Mesendoderm (in vitro differentiated cells): ENCODE measurements around the gene STPG3.
A peak's percentile ranks its signal among the peaks of the same experiment; 100 is the strongest.

ENCODE experiments used
- DNase-seq: peaks from one replicate; pipeline ENCODE4 v3.0.0; 2013
- H2AK5ac ChIP-seq: 2 replicates; pipeline ENCODE4 v1.6.1; 2013; ENCODE audit warnings: low read length, inconsistent platforms
- H2BK120ac ChIP-seq: 2 replicates; pipeline ENCODE4 v1.6.1; 2013; ENCODE audit warnings: low read depth, mild to moderate bottlenecking, low read length, moderate library complexity, mixed read lengths
- H2BK15ac ChIP-seq: replicated peaks from 2 replicates; pipeline ENCODE4 v1.6.1; 2013; ENCODE audit warnings: low read depth, mild to moderate bottlenecking, moderate library complexity
- H2BK5ac ChIP-seq: 2 replicates; pipeline ENCODE4 v1.6.1; 2013; ENCODE audit warnings: low read length, inconsistent platforms
- H3K18ac ChIP-seq: 2 replicates; pipeline ENCODE4 v1.6.1; 2013; ENCODE audit warnings: mild to moderate bottlenecking, low read length, mixed read lengths
- H3K23ac ChIP-seq: one replicate; pipeline ENCODE4 v1.6.1; 2013; ENCODE audit warnings: low read length
- H3K27ac ChIP-seq: 2 replicates; pipeline ENCODE4 v1.5.1; 2013; ENCODE audit warnings: low read depth, mild to moderate bottlenecking, inconsistent platforms, low read length, moderate library complexity
- H3K27me3 ChIP-seq: 2 replicates; pipeline ENCODE4 v1.6.1; 2013; ENCODE audit warnings: low read length, control low read depth, mild to moderate bottlenecking, inconsistent platforms; ENCODE audit not compliant: insufficient read depth, poor library complexity
- H3K36me3 ChIP-seq: 2 replicates; pipeline ENCODE4 v1.6.1; 2013; ENCODE audit warnings: low read length, inconsistent platforms; ENCODE audit not compliant: control insufficient read depth, insufficient read depth
- H3K4ac ChIP-seq: one replicate; pipeline ENCODE4 v1.6.1; 2013; ENCODE audit warnings: low read depth, mild to moderate bottlenecking, low read length, moderate library complexity
- H3K4me1 ChIP-seq: 2 replicates; pipeline ENCODE4 v1.6.1; 2013; ENCODE audit warnings: low read depth, low read length, inconsistent platforms; ENCODE audit not compliant: control insufficient read depth
- H3K4me2 ChIP-seq: 2 replicates; pipeline ENCODE4 v1.6.1; 2013; ENCODE audit warnings: low read length
- H3K4me3 ChIP-seq: 2 replicates; pipeline ENCODE4 v1.5.1; 2013; ENCODE audit warnings: mild to moderate bottlenecking, low read length
- H3K56ac ChIP-seq: one replicate; pipeline ENCODE4 v1.6.1; 2013; ENCODE audit warnings: low read length
- H3K79me1 ChIP-seq: 2 replicates; pipeline ENCODE4 v1.6.1; 2013; ENCODE audit warnings: low read length, inconsistent platforms
- H3K79me2 ChIP-seq: 2 replicates; pipeline ENCODE4 v1.6.1; 2013; ENCODE audit warnings: mild to moderate bottlenecking, low read length; ENCODE audit not compliant: control insufficient read depth, insufficient read depth
- H3K9ac ChIP-seq: 2 replicates; pipeline ENCODE4 v1.6.1; 2013; ENCODE audit warnings: low read length, inconsistent platforms
- H4K5ac ChIP-seq: one replicate; pipeline ENCODE4 v1.6.1; 2013; ENCODE audit warnings: low read length
- H4K8ac ChIP-seq: one replicate; pipeline ENCODE4 v1.6.1; 2013; ENCODE audit warnings: low read depth, mild to moderate bottlenecking, control low read depth, low read length, moderate library complexity
- WGBS: extraction: QIAGEN DNeasy Blood & Tissue Kit; methylation state at CpG from one replicate; pipeline ENCODE4 v1.1.7; 2013; ENCODE audit warnings: low lambda C conversion rate, missing lambda C conversion rate; ENCODE audit not compliant: insufficient coverage; ENCODE audit errors: extremely low coverage; 5-methylcytosine and 5-hydroxymethylcytosine counted together

STPG3 gene

DNA sequence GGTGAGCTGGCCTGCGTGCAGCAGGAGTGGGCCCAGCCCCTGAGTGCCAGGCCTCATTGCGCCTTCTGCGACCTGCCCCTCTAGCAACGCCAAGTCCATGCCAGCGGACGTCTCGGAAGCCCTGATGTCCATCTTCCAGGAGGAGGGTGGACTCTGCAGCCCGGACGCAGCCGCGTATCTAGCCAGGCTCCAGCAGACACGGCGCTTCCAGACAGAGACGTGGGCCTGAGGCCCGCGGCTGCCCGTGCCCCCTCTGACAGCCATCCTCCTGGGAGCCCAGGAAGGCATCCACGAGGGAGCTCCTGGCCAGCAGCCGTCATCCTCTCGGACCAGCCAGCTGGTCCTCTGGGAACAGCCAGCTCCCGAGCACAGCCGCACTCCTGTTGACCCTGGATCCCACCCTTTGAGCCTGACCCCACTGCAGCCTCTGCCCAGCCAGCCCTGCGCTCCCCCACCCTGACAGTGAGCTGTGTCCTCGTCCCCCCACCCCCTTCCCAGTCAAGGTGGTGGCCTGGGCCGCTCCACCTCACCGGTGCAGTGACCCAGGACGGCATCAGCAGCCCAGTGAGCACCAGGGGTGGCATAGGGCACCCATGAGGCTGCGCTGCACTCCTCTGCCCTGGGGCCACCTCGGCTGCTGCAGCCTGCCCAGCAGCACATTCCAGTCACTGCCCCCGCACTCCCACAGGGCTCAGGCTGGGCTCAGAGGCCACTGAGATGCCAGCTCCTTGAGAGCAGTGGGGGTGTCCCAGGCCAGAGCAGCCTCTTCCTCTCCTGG is 34.7 kb upstream of the STPG3 start:
- Histone ChIP-seq H4K8ac (no peak overlapping the region), H3K4ac (no peak overlapping the region), H2BK120ac (no peak overlapping the region), H2BK15ac (no peak overlapping the region), H3K56ac (no peak overlapping the region), H3K27ac (no peak overlapping the region), H3K23ac (no peak overlapping the region), H3K27me3 (no peaks in the 10 kb centered on the region), H3K4me1 (peaks cover 5% of the 10 kb centered on the region), H2AK5ac (no peak overlapping the region), H3K79me1 (no peaks in the 10 kb centered on the region), H3K9ac (no peak overlapping the region), H3K4me3 (no peak overlapping the region), H3K36me3 (peaks cover 1% of the 10 kb centered on the region), H3K18ac (no peak overlapping the region), H4K5ac (no peak overlapping the region), H3K79me2 (no peaks in the 10 kb centered on the region), H2BK5ac (no peak overlapping the region), H3K4me2 (no peak overlapping the region)
- no peak for DNase-seq
- WGBS = no CpG with 5 or more reads among the region's 30 CpGs

GRCh38 chr9:137217276-137218211 is 33.5 kb upstream of the STPG3 start:
- peak overlapping the region; percentile 42 for H3K9ac ChIP-seq
- peak overlapping the region; percentile 60 for H3K56ac ChIP-seq
- no peak overlapping the region for H3K4me2 ChIP-seq
- H4K5ac ChIP-seq = no peak overlapping the region
- H2BK15ac ChIP-seq = no peak overlapping the region
- no peaks in the 10 kb centered on the region for H3K79me1 ChIP-seq
- no CpG with 5 or more reads among the region's 36 CpGs for WGBS
- H4K8ac ChIP-seq = no peak overlapping the region
- H3K23ac ChIP-seq = no peak overlapping the region
- no peak overlapping the region for H2BK120ac ChIP-seq
- H3K27me3 ChIP-seq = peaks cover 2% of the 10 kb centered on the region
- peaks cover 5% of the 10 kb centered on the region for H3K4me1 ChIP-seq
- H3K79me2 ChIP-seq = no peaks in the 10 kb centered on the region
- no peak overlapping the region for H3K27ac ChIP-seq
- no peak overlapping the region for H3K4ac ChIP-seq
- no peak overlapping the region for H2BK5ac ChIP-seq
- no peak overlapping the region for H2AK5ac ChIP-seq
- H3K18ac ChIP-seq = no peak overlapping the region
- H3K36me3 ChIP-seq = peaks cover 1% of the 10 kb centered on the region
- H3K4me3 ChIP-seq = no peak overlapping the region
- peak; percentile 76 for DNase-seq

GRCh38 chr9:137218212-137218753 is 32.8 kb upstream of the STPG3 start:
- no peak overlapping the region for H3K4me3 ChIP-seq
- WGBS = no CpG with 5 or more reads among the region's 30 CpGs
- no peak overlapping the region for H4K5ac ChIP-seq
- no peaks in the 10 kb centered on the region for H3K79me1 ChIP-seq
- DNase-seq = no peak
- peak overlapping the region; percentile 50 for H2BK5ac ChIP-seq
- peaks cover 2% of the 10 kb centered on the region for H3K27me3 ChIP-seq
- no peak overlapping the region for H3K18ac ChIP-seq
- no peak overlapping the region for H2AK5ac ChIP-seq
- H3K4me2 ChIP-seq = no peak overlapping the region
- no peak overlapping the region for H3K4ac ChIP-seq
- peaks cover 5% of the 10 kb centered on the region for H3K4me1 ChIP-seq
- no peak overlapping the region for H2BK15ac ChIP-seq
- H4K8ac ChIP-seq = no peak overlapping the region
- H3K36me3 ChIP-seq = peaks cover 1% of the 10 kb centered on the region
- no peak overlapping the region for H2BK120ac ChIP-seq
- no peak overlapping the region for H3K27ac ChIP-seq
- no peak overlapping the region for H3K23ac ChIP-seq
- H3K79me2 ChIP-seq = no peaks in the 10 kb centered on the region
- peak overlapping the region; percentile 29 for H3K9ac ChIP-seq
- peak overlapping the region; percentile 64 for H3K56ac ChIP-seq

- Histone ChIP-seq H3K27ac (no peak overlapping the region), H3K23ac (no peak overlapping the region), H4K8ac (no peak overlapping the region), H3K4ac (no peak overlapping the region), H2BK120ac (no peak overlapping the region), H3K79me1 (no peaks in the 10 kb centered on the region), H2BK15ac (no peak overlapping the region), H3K36me3 (peaks cover 1% of the 10 kb centered on the region), H2BK5ac (peak overlapping the region; percentile 50), H3K9ac (peak overlapping the region; percentile 29), H3K4me3 (no peak overlapping the region), H3K27me3 (peaks cover 2% of the 10 kb centered on the region), H2AK5ac (no peak overlapping the region), H3K18ac (no peak overlapping the region), H3K4me2 (no peak overlapping the region), H3K79me2 (no peaks in the 10 kb centered on the region), H4K5ac (no peak overlapping the region), H3K56ac (peak overlapping the region; percentile 67), H3K4me1 (peaks cover 5% of the 10 kb centered on the region)
- WGBS = no CpG with 5 or more reads among the region's 12 CpGs
- peak; percentile 78 for DNase-seq
These were observed 32.3 kb upstream of the STPG3 start for GRCh38 chr9:137218754-137219271.

- H3K56ac ChIP-seq = no peak overlapping the region
- H2BK5ac ChIP-seq = no peak overlapping the region
- no peak overlapping the region for H2AK5ac ChIP-seq
- H4K5ac ChIP-seq = no peak overlapping the region
- no peaks in the 10 kb centered on the region for H3K79me1 ChIP-seq
- no peak overlapping the region for H3K9ac ChIP-seq
- no peak for DNase-seq
- peaks cover 1% of the 10 kb centered on the region for H3K36me3 ChIP-seq
- no peak overlapping the region for H3K4me3 ChIP-seq
- H2BK15ac ChIP-seq = no peak overlapping the region
- no peak overlapping the region for H4K8ac ChIP-seq
- peaks cover 2% of the 10 kb centered on the region for H3K27me3 ChIP-seq
- no CpG with 5 or more reads among the region's 10 CpGs for WGBS
- H3K4me2 ChIP-seq = no peak overlapping the region
- peaks cover 5% of the 10 kb centered on the region for H3K4me1 ChIP-seq
- no peak overlapping the region for H3K27ac ChIP-seq
- H2BK120ac ChIP-seq = no peak overlapping the region
- no peaks in the 10 kb centered on the region for H3K79me2 ChIP-seq
- H3K4ac ChIP-seq = no peak overlapping the region
- no peak overlapping the region for H3K23ac ChIP-seq
- H3K18ac ChIP-seq = no peak overlapping the region
These were observed 31.2 kb upstream of the STPG3 start for GRCh38 chr9:137219757-137220316.
